CD4-positive, CD25-positive, alpha-beta regulatory T cell (primary cell): Measurements from ENCODE around the gene TTC7B. TPM values are rescaled to one million over a fixed set of nuclear protein-coding genes. Genes with fewer than 3 reads are reported as not detected.

Source experiments
- ATAC-seq, 2 donors: fragments of 150-1000 bp; cut with Tn5 transposase; one replicate each; pipeline ENCODE4 v1.10.0; 2021; ENCODE audit warnings: low read depth in 2 of 2, moderate number of reproducible peaks in 2 of 2, moderate library complexity in 1 of 2
- DNase-seq, 3 donors: peaks; one replicate each; pipeline versions ENCODE4 v3.0.0 to v3.0.0-alpha.2; 2012 to 2022; ENCODE audit warnings: mixed read lengths in 1 of 3
- H3K27ac ChIP-seq: one replicate; pipeline ENCODE4 v1.7.0; 2013; ENCODE audit warnings: mild to moderate bottlenecking, low read length; ENCODE audit not compliant: insufficient read depth, poor library complexity, severe bottlenecking
- H3K27me3 ChIP-seq: one replicate; pipeline ENCODE4 v1.7.0; 2013; ENCODE audit warnings: low read length; ENCODE audit not compliant: control insufficient read depth, insufficient read depth
- H3K36me3 ChIP-seq: one replicate; pipeline ENCODE4 v1.7.0; 2013; ENCODE audit warnings: mild to moderate bottlenecking, low read length, moderate library complexity; ENCODE audit not compliant: control insufficient read depth, insufficient read depth
- H3K4me1 ChIP-seq: 2 replicates; pipeline ENCODE4 v1.7.0; 2013; ENCODE audit warnings: mild to moderate bottlenecking, low read length; ENCODE audit not compliant: insufficient read depth, control insufficient read depth, poor library complexity, severe bottlenecking
- H3K4me3 ChIP-seq: one replicate; pipeline ENCODE4 v1.7.0; 2013; ENCODE audit warnings: low read depth, mild to moderate bottlenecking, low read length, moderate library complexity
- H3K9me3 ChIP-seq, 2 experiments: 1 replicate in 1 of 2; 2 replicates in 1 of 2; pipeline ENCODE4 v1.7.0; 2013; ENCODE audit warnings: low read length in 2 of 2, mild to moderate bottlenecking in 1 of 2, moderate library complexity in 1 of 2; ENCODE audit not compliant: control insufficient read depth in 2 of 2
- H3K27ac Mint-ChIP-seq, 3 donors: one replicate each; pipeline ENCODE4 v1.8.0; 2020 to 2022; ENCODE audit warnings: mild to moderate bottlenecking in 3 of 3, mixed read lengths in 3 of 3, moderate library complexity in 2 of 3
- H3K27me3 Mint-ChIP-seq: one replicate; pipeline ENCODE4 v1.8.0; 2022; ENCODE audit warnings: mild to moderate bottlenecking, mixed read lengths
- H3K36me3 Mint-ChIP-seq: one replicate; pipeline ENCODE4 v1.8.0; 2020; ENCODE audit warnings: mixed read lengths
- H3K4me1 Mint-ChIP-seq, 4 donors: one replicate each; pipeline ENCODE4 v1.8.0; 2020 to 2022; ENCODE audit warnings: mixed read lengths in 4 of 4, mild to moderate bottlenecking in 1 of 4
- H3K4me3 Mint-ChIP-seq, 4 donors: one replicate each; pipeline ENCODE4 v1.8.0; 2020 to 2022; ENCODE audit warnings: mild to moderate bottlenecking in 4 of 4, mixed read lengths in 4 of 4, moderate library complexity in 3 of 4
- H3K9me3 Mint-ChIP-seq, 7 donors: one replicate each; pipeline ENCODE4 v1.8.0; 2020 to 2022; ENCODE audit warnings: mixed read lengths in 7 of 7, mild to moderate bottlenecking in 3 of 7, moderate library complexity in 2 of 7
- polyA plus RNA-seq, 4 donors: library from polyadenylated mRNA; unstranded; fragments of 300-500 nt; fragmentation: Illumina TruSeq; gene quantifications; one replicate each; pipeline ENCODE4 v1.2.3, GENCODE V29; 2021
- total RNA-seq: library from RNA; stranded (reverse); gene quantifications from one replicate; pipeline ENCODE4 v1.2.3, GENCODE V29; 2022

Gene TTC7B
- total and polyA plus RNA-seq, 5 donors from 2014 or later: 0.88 to 7.8 (median 1.0) TPM

GRCh38 chr14:90508536-90509254, 307.5 kb downstream of the TTC7B start:
- Mint-ChIP-seq H3K4me1 (peaks cover 0 to 5% (median 1%) of the 10 kb centered on the region in 4 donors), H3K27ac (no peak overlapping the region), H3K9me3 (no peaks in the 10 kb centered on the region), H3K27me3 (no peaks in the 10 kb centered on the region), H3K4me3 (no peak overlapping the region), H3K36me3 (no peaks in the 10 kb centered on the region)
- H3K27ac ChIP-seq: no peak overlapping the region
- no peaks in the 10 kb centered on the region for H3K36me3 ChIP-seq
- DNase-seq (no peak), ATAC-seq (no peak)
- no peak overlapping the region for H3K4me3 ChIP-seq
- no peaks in the 10 kb centered on the region for H3K4me1 ChIP-seq
- no peaks in the 10 kb centered on the region for H3K27me3 ChIP-seq
- H3K9me3 ChIP-seq: no peaks in the 10 kb centered on the region

GRCh38 chr14:90508036-90508435, 308.2 kb downstream of the TTC7B start:
- Mint-ChIP-seq H3K4me1 (peaks cover 0 to 5% (median 1%) of the 10 kb centered on the region in 4 donors), H3K4me3 (no peak overlapping the region), H3K36me3 (no peaks in the 10 kb centered on the region), H3K27me3 (peaks cover 3% of the 10 kb centered on the region), H3K27ac (no peak overlapping the region), H3K9me3 (no peaks in the 10 kb centered on the region)
- H3K4me1 ChIP-seq: no peaks in the 10 kb centered on the region
- H3K27ac ChIP-seq: no peak overlapping the region
- H3K27me3 ChIP-seq: no peaks in the 10 kb centered on the region
- ATAC-seq: no peak
- H3K36me3 ChIP-seq: no peaks in the 10 kb centered on the region
- H3K4me3 ChIP-seq: no peak overlapping the region
- no peaks in the 10 kb centered on the region for H3K9me3 ChIP-seq
- DNase-seq: no peak

GRCh38 chr14:90507428-90507827, 308.8 kb downstream of the TTC7B start:
- Mint-ChIP-seq H3K9me3 (peaks cover 0 to 1% (median 0%) of the 10 kb centered on the region in 7 donors), H3K4me3 (no peak overlapping the region), H3K36me3 (no peaks in the 10 kb centered on the region), H3K27me3 (peaks cover 9% of the 10 kb centered on the region), H3K4me1 (peaks cover 0 to 5% (median 1%) of the 10 kb centered on the region in 4 donors), H3K27ac (no peak overlapping the region)
- H3K4me1 ChIP-seq: no peaks in the 10 kb centered on the region
- DNase-seq (no peak), ATAC-seq (no peak)
- H3K4me3 ChIP-seq: no peak overlapping the region
- no peaks in the 10 kb centered on the region for H3K27me3 ChIP-seq
- H3K9me3 ChIP-seq: no peaks in the 10 kb centered on the region
- H3K36me3 ChIP-seq: no peaks in the 10 kb centered on the region
- H3K27ac ChIP-seq: no peak overlapping the region

- Histone ChIP-seq H3K36me3 (no peaks in the 10 kb centered on the region), H3K4me1 (no peaks in the 10 kb centered on the region), H3K27me3 (no peaks in the 10 kb centered on the region), H3K4me3 (no peak overlapping the region), H3K27ac (no peak overlapping the region), H3K9me3 (no peaks in the 10 kb centered on the region)
- DNase-seq: no peak
- Mint-ChIP-seq H3K36me3 (no peaks in the 10 kb centered on the region), H3K4me3 (no peak overlapping the region), H3K27me3 (peaks cover 13% of the 10 kb centered on the region), H3K27ac (no peak overlapping the region), H3K4me1 (peaks cover 0 to 7% (median 1%) of the 10 kb centered on the region in 4 donors), H3K9me3 (peaks cover 0 to 2% (median 0%) of the 10 kb centered on the region in 7 donors)
- no peak for ATAC-seq
Observed at GRCh38 chr14:90506748-90507147, 309.5 kb downstream of the TTC7B start.

- Histone ChIP-seq H3K9me3 (no peaks in the 10 kb centered on the region), H3K36me3 (no peaks in the 10 kb centered on the region), H3K4me3 (no peak overlapping the region), H3K27ac (no peak overlapping the region), H3K4me1 (no peaks in the 10 kb centered on the region), H3K27me3 (no peaks in the 10 kb centered on the region)
- Mint-ChIP-seq H3K36me3 (no peaks in the 10 kb centered on the region), H3K9me3 (peaks cover 0 to 3% (median 0%) of the 10 kb centered on the region in 7 donors), H3K27me3 (peaks cover 13% of the 10 kb centered on the region), H3K27ac (no peak overlapping the region), H3K4me1 (peaks cover 0 to 9% (median 2%) of the 10 kb centered on the region in 4 donors), H3K4me3 (no peak overlapping the region)
- DNase-seq (no peak), ATAC-seq (no peak)
Observed at GRCh38 chr14:90505531-90505930, 310.7 kb downstream of the TTC7B start.

- H3K4me3 ChIP-seq: no peak overlapping the region
- H3K9me3 Mint-ChIP-seq: peaks cover 0 to 3% (median 0%) of the 10 kb centered on the region in 7 donors
- DNase-seq: no peak
Observed at GRCh38 chr14:90504643-90505042, 311.6 kb downstream of the TTC7B start.

GRCh38 chr14:90503582-90503981, 312.6 kb downstream of the TTC7B start:
- H3K27me3 Mint-ChIP-seq: peaks cover 13% of the 10 kb centered on the region
- H3K27me3 ChIP-seq: no peaks in the 10 kb centered on the region
- H3K36me3 ChIP-seq: no peaks in the 10 kb centered on the region
- no peaks in the 10 kb centered on the region for H3K36me3 Mint-ChIP-seq
- no peak for DNase-seq
- no peak for ATAC-seq
- H3K9me3 Mint-ChIP-seq: peaks cover 0 to 3% (median 0%) of the 10 kb centered on the region in 7 donors
- H3K4me3 ChIP-seq: no peak overlapping the region
- H3K9me3 ChIP-seq: no peaks in the 10 kb centered on the region
- H3K4me1 Mint-ChIP-seq: peaks cover 0 to 10% (median under 1%) of the 10 kb centered on the region in 4 donors
- no peak overlapping the region for H3K27ac Mint-ChIP-seq
- H3K4me1 ChIP-seq: no peaks in the 10 kb centered on the region
- no peak overlapping the region for H3K27ac ChIP-seq
- H3K4me3 Mint-ChIP-seq: no peak overlapping the region

More at GRCh38 chr14:90504643-90505042, 311.6 kb downstream of the TTC7B start:
- Mint-ChIP-seq H3K27ac (no peak overlapping the region), H3K36me3 (no peaks in the 10 kb centered on the region), H3K4me1 (peaks cover 0 to 12% (median 2%) of the 10 kb centered on the region in 4 donors), H3K27me3 (peaks cover 13% of the 10 kb centered on the region), H3K4me3 (peak overlapping the region in 1 of 4 donors; percentile 17)
- H3K36me3 ChIP-seq: no peaks in the 10 kb centered on the region
- no peak overlapping the region for H3K27ac ChIP-seq
- H3K4me1 ChIP-seq: no peaks in the 10 kb centered on the region
- H3K9me3 ChIP-seq: no peaks in the 10 kb centered on the region
- no peak for ATAC-seq
- no peaks in the 10 kb centered on the region for H3K27me3 ChIP-seq

- Histone ChIP-seq H3K4me1 (no peaks in the 10 kb centered on the region), H3K27me3 (no peaks in the 10 kb centered on the region), H3K4me3 (no peak overlapping the region), H3K9me3 (no peaks in the 10 kb centered on the region), H3K36me3 (no peaks in the 10 kb centered on the region), H3K27ac (no peak overlapping the region)
- H3K4me3 Mint-ChIP-seq: no peak overlapping the region
- no peak for DNase-seq
- ATAC-seq: no peak
- H3K9me3 Mint-ChIP-seq: peaks cover 0 to 4% (median 0%) of the 10 kb centered on the region in 7 donors
- peaks cover 0 to 9% (median under 1%) of the 10 kb centered on the region in 4 donors for H3K4me1 Mint-ChIP-seq
- H3K27me3 Mint-ChIP-seq: peaks cover 13% of the 10 kb centered on the region
- H3K27ac Mint-ChIP-seq: peak overlapping the region in 1 of 3 donors; percentile 22
- H3K36me3 Mint-ChIP-seq: peaks cover 3% of the 10 kb centered on the region
Observed at GRCh38 chr14:90502760-90503159, 313.5 kb downstream of the TTC7B start.
